WTC11 (cell line): Measurements from ENCODE around the gene BRAF.

Experiments used
- FOXJ3 ChIP-seq: sonication (generic); formaldehyde crosslinking; IDR thresholded peaks from 2 replicates; pipeline ENCODE4 v1.9.0; 2021; ENCODE audit warnings: missing genetic modification reagents, mild to moderate bottlenecking, borderline replicate concordance
- KAT7 ChIP-seq: sonication (generic); formaldehyde crosslinking; IDR thresholded peaks from 2 replicates; pipeline ENCODE4 v1.8.1; 2023; ENCODE audit warnings: missing genetic modification reagents, mild to moderate bottlenecking, borderline replicate concordance
- TF ChIP-seq, protein P1 (sequence below): fragments of 200-600 bp; IDR thresholded peaks from 2 replicates; pipeline ENCODE4 v1.8.0; 2022; ENCODE audit warnings: antibody characterized with exemption
- TF ChIP-seq, protein P2 (sequence below): sonication (generic); formaldehyde crosslinking; IDR thresholded peaks from 2 replicates; pipeline ENCODE4 v1.8.0; 2022; ENCODE audit warnings: mild to moderate bottlenecking, missing genetic modification reagents

DNA sequence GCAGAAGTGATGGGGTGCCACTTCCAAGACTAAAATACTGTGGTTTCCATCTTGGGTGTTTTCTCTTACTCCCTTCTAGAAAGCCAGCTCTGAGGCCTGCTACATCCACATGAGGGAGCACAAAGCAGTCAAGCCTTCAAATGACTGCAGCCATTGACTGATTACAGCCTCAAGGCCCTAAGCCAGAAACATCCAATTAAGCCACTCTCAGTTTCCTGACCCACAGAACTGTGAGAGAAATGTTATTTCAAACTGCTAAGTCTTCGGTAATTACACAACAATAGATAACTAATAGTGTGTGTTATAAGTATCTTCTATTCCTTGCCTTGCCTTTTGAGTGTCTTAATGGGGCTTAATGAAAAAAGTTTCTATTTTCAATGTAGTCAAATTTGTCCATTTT, 24.8 kb downstream of the BRAF start:
- TF ChIP-seq, protein P1, sequence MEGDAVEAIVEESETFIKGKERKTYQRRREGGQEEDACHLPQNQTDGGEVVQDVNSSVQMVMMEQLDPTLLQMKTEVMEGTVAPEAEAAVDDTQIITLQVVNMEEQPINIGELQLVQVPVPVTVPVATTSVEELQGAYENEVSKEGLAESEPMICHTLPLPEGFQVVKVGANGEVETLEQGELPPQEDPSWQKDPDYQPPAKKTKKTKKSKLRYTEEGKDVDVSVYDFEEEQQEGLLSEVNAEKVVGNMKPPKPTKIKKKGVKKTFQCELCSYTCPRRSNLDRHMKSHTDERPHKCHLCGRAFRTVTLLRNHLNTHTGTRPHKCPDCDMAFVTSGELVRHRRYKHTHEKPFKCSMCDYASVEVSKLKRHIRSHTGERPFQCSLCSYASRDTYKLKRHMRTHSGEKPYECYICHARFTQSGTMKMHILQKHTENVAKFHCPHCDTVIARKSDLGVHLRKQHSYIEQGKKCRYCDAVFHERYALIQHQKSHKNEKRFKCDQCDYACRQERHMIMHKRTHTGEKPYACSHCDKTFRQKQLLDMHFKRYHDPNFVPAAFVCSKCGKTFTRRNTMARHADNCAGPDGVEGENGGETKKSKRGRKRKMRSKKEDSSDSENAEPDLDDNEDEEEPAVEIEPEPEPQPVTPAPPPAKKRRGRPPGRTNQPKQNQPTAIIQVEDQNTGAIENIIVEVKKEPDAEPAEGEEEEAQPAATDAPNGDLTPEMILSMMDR, result no peak
- no peak for TF ChIP-seq KAT7
- TF ChIP-seq, protein P2, sequence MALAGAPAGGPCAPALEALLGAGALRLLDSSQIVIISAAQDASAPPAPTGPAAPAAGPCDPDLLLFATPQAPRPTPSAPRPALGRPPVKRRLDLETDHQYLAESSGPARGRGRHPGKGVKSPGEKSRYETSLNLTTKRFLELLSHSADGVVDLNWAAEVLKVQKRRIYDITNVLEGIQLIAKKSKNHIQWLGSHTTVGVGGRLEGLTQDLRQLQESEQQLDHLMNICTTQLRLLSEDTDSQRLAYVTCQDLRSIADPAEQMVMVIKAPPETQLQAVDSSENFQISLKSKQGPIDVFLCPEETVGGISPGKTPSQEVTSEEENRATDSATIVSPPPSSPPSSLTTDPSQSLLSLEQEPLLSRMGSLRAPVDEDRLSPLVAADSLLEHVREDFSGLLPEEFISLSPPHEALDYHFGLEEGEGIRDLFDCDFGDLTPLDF, result no peak
- no peak for TF ChIP-seq FOXJ3 (CRISPR knock-in tag)
